GM12872 (cell line): ENCODE data around the gene KCNS1.
A peak's percentile ranks its signal among the peaks of the same experiment; 100 is the strongest.

Source experiments
- TF ChIP-seq, protein P1 (sequence below): IDR thresholded peaks from 3 replicates; pipeline ENCODE4 v1.5.1; 2011; ENCODE audit warnings: low read depth, mild to moderate bottlenecking, low read length, moderate library complexity; ENCODE audit not compliant: insufficient read depth

The KCNS1 gene

GRCh38 chr20:45085289-45085688 lies 15.6 kb downstream of the KCNS1 start:
- TF ChIP-seq, protein P1, sequence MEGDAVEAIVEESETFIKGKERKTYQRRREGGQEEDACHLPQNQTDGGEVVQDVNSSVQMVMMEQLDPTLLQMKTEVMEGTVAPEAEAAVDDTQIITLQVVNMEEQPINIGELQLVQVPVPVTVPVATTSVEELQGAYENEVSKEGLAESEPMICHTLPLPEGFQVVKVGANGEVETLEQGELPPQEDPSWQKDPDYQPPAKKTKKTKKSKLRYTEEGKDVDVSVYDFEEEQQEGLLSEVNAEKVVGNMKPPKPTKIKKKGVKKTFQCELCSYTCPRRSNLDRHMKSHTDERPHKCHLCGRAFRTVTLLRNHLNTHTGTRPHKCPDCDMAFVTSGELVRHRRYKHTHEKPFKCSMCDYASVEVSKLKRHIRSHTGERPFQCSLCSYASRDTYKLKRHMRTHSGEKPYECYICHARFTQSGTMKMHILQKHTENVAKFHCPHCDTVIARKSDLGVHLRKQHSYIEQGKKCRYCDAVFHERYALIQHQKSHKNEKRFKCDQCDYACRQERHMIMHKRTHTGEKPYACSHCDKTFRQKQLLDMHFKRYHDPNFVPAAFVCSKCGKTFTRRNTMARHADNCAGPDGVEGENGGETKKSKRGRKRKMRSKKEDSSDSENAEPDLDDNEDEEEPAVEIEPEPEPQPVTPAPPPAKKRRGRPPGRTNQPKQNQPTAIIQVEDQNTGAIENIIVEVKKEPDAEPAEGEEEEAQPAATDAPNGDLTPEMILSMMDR, result no peak

- TF ChIP-seq, protein P1, result no peak
Measured at GRCh38 chr20:45083127-45083526, 17.8 kb downstream of the KCNS1 start.

- TF ChIP-seq, protein P1, result no peak
Measured at GRCh38 chr20:45082468-45082867, 18.5 kb downstream of the KCNS1 start.

DNA sequence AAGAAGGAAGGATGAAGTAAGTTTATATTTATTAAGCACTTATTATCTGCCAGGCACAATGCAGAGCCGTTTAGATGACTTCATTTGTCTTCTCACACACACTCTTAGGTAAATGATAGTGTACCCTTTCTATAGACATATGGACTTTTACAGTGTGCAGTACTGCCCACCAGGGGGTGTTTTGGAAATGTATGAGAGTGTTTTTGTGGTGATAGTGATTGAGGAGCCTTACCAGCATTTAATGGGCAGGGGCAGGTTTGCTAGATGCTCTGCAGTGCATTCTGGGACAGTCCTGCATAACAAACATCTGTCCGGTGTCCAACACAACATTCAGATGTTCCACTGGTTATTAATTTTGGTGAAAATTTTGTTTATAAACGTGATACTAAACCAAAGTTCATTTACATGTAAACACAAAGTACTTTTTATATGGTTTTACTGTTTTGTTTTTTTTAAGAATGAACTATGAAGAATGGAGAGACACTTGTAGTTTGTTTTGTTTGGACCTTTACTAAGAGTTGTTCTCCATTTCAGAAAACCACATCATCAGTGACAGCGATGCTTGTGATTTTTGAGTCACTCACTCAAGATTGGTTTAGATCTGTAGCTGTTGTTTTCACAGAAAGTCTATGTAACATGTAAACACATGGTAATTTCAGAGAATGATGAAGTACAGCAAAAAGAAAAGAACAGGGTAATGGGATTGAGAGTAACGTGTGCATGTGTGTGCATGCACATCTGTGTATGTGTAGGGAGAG lies 19.9 kb downstream of the KCNS1 start:
- TF ChIP-seq, protein P1, result peak; percentile 42; the same call in 2 of the 3 replicates

- TF ChIP-seq, protein P1, result no peak
Measured at GRCh38 chr20:45077559-45077958, 23.4 kb downstream of the KCNS1 start.

GRCh38 chr20:45073221-45073620 lies 27.7 kb downstream of the KCNS1 start:
- TF ChIP-seq, protein P1, result no peak

GRCh38 chr20:45072066-45072465 lies 28.9 kb downstream of the KCNS1 start:
- TF ChIP-seq, protein P1, result no peak
